K562 (cell line): ENCODE data around the gene SLC22A1. TPM values are rescaled to one million over a fixed set of nuclear protein-coding genes. Genes with fewer than 3 reads are reported as not detected.

Experiments used
- ATAC-seq: fragments of 200-7000 bp; cut with Tn5 transposase; 3 replicates; pipeline ENCODE4 v1.9.1; 2020; ENCODE audit warnings: moderate library complexity
- BruUV-seq: library from RNA; stranded (reverse); fragments of 400-500 nt; replicated peaks from 2 replicates; lab custom pipeline; 2021; lab: Mats Ljungman, UMichigan
- CTCF ChIA-PET: fragments of 300-600 bp; formaldehyde crosslinking; extraction: SDS; loops from one replicate; lab custom pipeline; 2021; ENCODE audit warnings: low intra/inter-chr PET ratio; lab: Yijun Ruan, JAX
- POLR2A ChIA-PET: fragments of 300-600, 350-650 bp; sonication (Branson Sonifier 250); formaldehyde crosslinking; extraction: SDS; loops from one replicate; lab custom pipeline; 2021; ENCODE audit warnings: antibody characterized with exemption, inconsistent platforms; lab: Yijun Ruan, JAX
- DNase-seq, 4 experiments: peaks; one replicate each; pipeline versions ENCODE4 v3.0.0 to v3.0.0-alpha.2; 2011 to 2018; ENCODE audit warnings: low spot score in 3 of 4, mixed read lengths in 3 of 4; ENCODE audit errors: extremely low read depth in 1 of 4
- FAIRE-seq: peaks from 2 replicates; lab custom pipeline; 2011; peaks lifted over from hg19 to GRCh38; lab: Jason Lieb, UNC
- H2AFZ ChIP-seq: 2 replicates; pipeline ENCODE4 v1.6.0; 2011; ENCODE audit warnings: low read depth, low read length, control low read depth, inconsistent platforms
- H3K27ac ChIP-seq: fragments of 200-600 bp; 3 replicates; pipeline ENCODE4 v1.8.0; 2011; ENCODE audit warnings: low read depth, mild to moderate bottlenecking, control low read depth, inconsistent platforms, low read length, moderate library complexity, mixed read lengths; ENCODE audit errors: extremely low read depth
- H3K27me3 ChIP-seq, 2 experiments: fragments of 300-600 bp in 1 of 2; 2 replicates in 1 of 2; 3 replicates in 1 of 2; pipeline versions ENCODE4 v1.6.0 to v1.8.0; 2011; ENCODE audit warnings: inconsistent platforms in 2 of 2, low read length in 2 of 2, mild to moderate bottlenecking in 1 of 2, mixed read lengths in 1 of 2, moderate library complexity in 1 of 2; ENCODE audit not compliant: control insufficient read depth in 2 of 2, insufficient read depth in 2 of 2
- H3K36me3 ChIP-seq: fragments of 300-600 bp; 3 replicates; pipeline ENCODE4 v1.8.0; 2011; ENCODE audit warnings: mild to moderate bottlenecking, low read length, inconsistent platforms; ENCODE audit not compliant: control insufficient read depth, insufficient read depth
- H3K4me1 ChIP-seq, 2 experiments: fragments of 200-600 bp in 1 of 2; replicated peaks in 1 of 2; 2 replicates in 1 of 2; 3 replicates in 1 of 2; pipeline versions ENCODE4 v1.5.1 to v1.8.0; 2011; ENCODE audit warnings: inconsistent platforms in 2 of 2, low read length in 2 of 2, mild to moderate bottlenecking in 1 of 2, mixed read lengths in 1 of 2, moderate library complexity in 1 of 2; ENCODE audit not compliant: control insufficient read depth in 2 of 2, insufficient read depth in 2 of 2
- H3K4me2 ChIP-seq: 2 replicates; pipeline ENCODE4 v1.6.1; 2011; ENCODE audit warnings: low read length, control low read depth, inconsistent platforms, mixed read lengths; ENCODE audit not compliant: insufficient read depth
- H3K4me3 ChIP-seq: fragments of 200-600 bp; sonication (generic), shearing (Covaris generic); 2 replicates; pipeline ENCODE4 v1.5.1; 2016; ENCODE audit warnings: control low read depth, inconsistent platforms
- H3K79me2 ChIP-seq: fragments of 200-600 bp; 3 replicates; pipeline ENCODE4 v1.8.0; 2011; ENCODE audit warnings: low read length, inconsistent platforms; ENCODE audit not compliant: control insufficient read depth, insufficient read depth
- H3K9ac ChIP-seq, 2 experiments: 2 replicates each; pipeline versions ENCODE4 v1.6.0 to v1.6.1; 2011; ENCODE audit warnings: low read depth in 2 of 2, low read length in 2 of 2, control low read depth in 1 of 2, inconsistent platforms in 1 of 2, mild to moderate bottlenecking in 1 of 2, mixed read lengths in 1 of 2; ENCODE audit not compliant: insufficient read depth in 1 of 2
- H3K9me1 ChIP-seq: one replicate; pipeline ENCODE4 v1.6.0; 2011; ENCODE audit warnings: inconsistent platforms, mild to moderate bottlenecking, low read length, moderate library complexity; ENCODE audit not compliant: control insufficient read depth, insufficient read depth
- H3K9me3 ChIP-seq: replicated peaks from 2 replicates; pipeline ENCODE4 v1.5.1; 2011; ENCODE audit warnings: low read depth, low read length, inconsistent platforms; ENCODE audit not compliant: control insufficient read depth, insufficient read depth
- H4K20me1 ChIP-seq: replicated peaks from 2 replicates; pipeline ENCODE4 v1.6.1; 2011; ENCODE audit warnings: low read length, inconsistent platforms, mixed read lengths; ENCODE audit not compliant: control insufficient read depth, insufficient read depth
- CTCFL ChIP-seq: IDR thresholded peaks from 2 replicates; pipeline ENCODE4 v1.6.1; 2011; ENCODE audit warnings: borderline replicate concordance, low read depth, mild to moderate bottlenecking, moderate library complexity, low read length; ENCODE audit not compliant: insufficient read depth, poor library complexity, severe bottlenecking
- KAT8 ChIP-seq: fragments of 450-650 bp; IDR thresholded peaks from 2 replicates; pipeline ENCODE4 v1.6.1; 2016; ENCODE audit warnings: low read depth, mild to moderate bottlenecking
- TOE1 ChIP-seq, 2 experiments: fragments of 450-650 bp in 1 of 2; sonication (generic) in 1 of 2; formaldehyde crosslinking in 1 of 2; IDR thresholded peaks; 2 replicates each; pipeline versions ENCODE4 v1.7.1 to v1.8.0; 2016 to 2022; ENCODE audit warnings: borderline replicate concordance in 2 of 2, mild to moderate bottlenecking in 2 of 2, antibody characterized with exemption in 1 of 2, inconsistent platforms in 1 of 2, low read depth in 1 of 2, missing genetic modification reagents in 1 of 2, moderate library complexity in 1 of 2
- ZNF280A ChIP-seq: fragments of 450-650 bp; IDR thresholded peaks from 2 replicates; pipeline ENCODE4 v1.6.1; 2018; ENCODE audit warnings: mild to moderate bottlenecking, low read depth; ENCODE audit not compliant: partially characterized antibody
- ZSCAN32 ChIP-seq: fragments of 450-650 bp; formaldehyde crosslinking; IDR thresholded peaks from 2 replicates; pipeline ENCODE4 v1.4.0; 2020; ENCODE audit warnings: mild to moderate bottlenecking, moderate library complexity
- WGBS: fragments of 100-300 bp; shearing (Covaris generic); methylation state at CpG from one replicate; pipeline ENCODE4 v1.1.6; 2016; ENCODE audit warnings: low coverage, mixed read lengths; ENCODE audit not compliant: insufficient coverage; ENCODE audit errors: missing lambda C conversion rate; 5-methylcytosine and 5-hydroxymethylcytosine counted together
- in situ Hi-C: fragments of 300-500 bp; cut with MboI; formaldehyde crosslinking; loops from 4 replicates; pipeline ENCODE4 v1.15.0; 2018; ENCODE audit warnings: inconsistent platforms, mixed read lengths
- intact Hi-C: fragments of 100-400 bp; cut with micrococcal nuclease; formaldehyde crosslinking; loops from 2 replicates; pipeline ENCODE4 v1.14.2; 2022
- polyA plus RNA-seq, 8 experiments: library from polyadenylated mRNA; depleted of rRNA in 4 of 8; stranded (reverse) in 5 of 8; unstranded in 3 of 8; fragments of >200 nt; fragmentation: Nextera tagmentation in 2 of 8; fragmentation: Illumina TruSeq in 1 of 8; extraction: Ambion mirVana in 2 of 8; extraction: Trizol in 1 of 8; gene quantifications; 2 replicates each; pipeline versions ENCODE4 v1.2.1 to v1.2.3, GENCODE V29; 2011 to 2014; ENCODE audit warnings: inconsistent platforms in 1 of 8, missing spikeins in 1 of 8
- total RNA-seq, 7 experiments: library from RNA; depleted of rRNA in 6 of 7; stranded (reverse); fragments of >200 nt in 6 of 7; fragmentation: Illumina TruSeq in 2 of 7; extraction: Trizol in 2 of 7; gene quantifications; 2 replicates each; pipeline versions ENCODE4 v1.2.1 to v1.2.3, GENCODE V29; 2011 to 2021; ENCODE audit warnings: low replicate concordance in 1 of 7

SLC22A1 gene
- total and polyA plus RNA-seq, 9 of the 15 experiments (the other 6 are each of a cell fraction or from before 2014, with no cell fraction given) = 0.11 to 0.60 (median 0.26) TPM; not detected in 4

GRCh38 chr6:160133441-160134336 is 12.1 kb downstream of the SLC22A1 start:
- Histone ChIP-seq H3K4me2 (no peak overlapping the region), H4K20me1 (0 out of 2 replicates have a peak, but pooled peaks cover 11% of the 10 kb centered on the region), H3K9ac (no peak overlapping the region), H3K36me3 (no peaks in the 10 kb centered on the region), H3K9me1 (no peaks in the 10 kb centered on the region), H3K4me1 (peaks cover 0 to 13% of the 10 kb centered on the region in 2 experiments; a peak in 1 of 5 replicates), H3K4me3 (no peak overlapping the region), H3K27ac (no peak overlapping the region), H3K27me3 (peaks cover 55 to 79% of the 10 kb centered on the region in 2 experiments), H3K79me2 (no peaks in the 10 kb centered on the region), H2AFZ (no peak overlapping the region), H3K9me3 (no peaks in the 10 kb centered on the region)
- DNase-seq = no peak
- ChIA-PET POLR2A (no interaction called here), CTCF (no interaction called here)
- ATAC-seq = no peak
- no TSS peak for BruUV-seq
- no peak for FAIRE-seq
- intact Hi-C loops (no loop called here), in situ Hi-C loops (no loop called here)
- WGBS = 16% methylated on average over 41 of the region's 47 CpGs
- TF ChIP-seq ZSCAN32 (no peak), CTCFL (no peak), ZNF280A (no peak), KAT8 (no peak), TOE1 (IDR thresholded peaks at IDR 0.05; ENCODE audit: borderline replicate concordance) (no peak), TOE1 (CRISPR knock-in tag; IDR thresholded peaks at IDR 0.05; ENCODE audit: borderline replicate concordance, low read depth) (no peak)
